Erythroblast (primary cell): ENCODE measurements around the gene AMMECR1.

Source experiments
- GATA1 ChIP-seq: IDR thresholded peaks from 2 replicates; pipeline ENCODE4 v1.6.1; 2011; ENCODE audit warnings: low read depth, mild to moderate bottlenecking, control low read depth, low read length, moderate library complexity
- POLR2A ChIP-seq: IDR thresholded peaks from 2 replicates; pipeline ENCODE4 v1.6.1; 2011; ENCODE audit warnings: mild to moderate bottlenecking, low read length

DNA sequence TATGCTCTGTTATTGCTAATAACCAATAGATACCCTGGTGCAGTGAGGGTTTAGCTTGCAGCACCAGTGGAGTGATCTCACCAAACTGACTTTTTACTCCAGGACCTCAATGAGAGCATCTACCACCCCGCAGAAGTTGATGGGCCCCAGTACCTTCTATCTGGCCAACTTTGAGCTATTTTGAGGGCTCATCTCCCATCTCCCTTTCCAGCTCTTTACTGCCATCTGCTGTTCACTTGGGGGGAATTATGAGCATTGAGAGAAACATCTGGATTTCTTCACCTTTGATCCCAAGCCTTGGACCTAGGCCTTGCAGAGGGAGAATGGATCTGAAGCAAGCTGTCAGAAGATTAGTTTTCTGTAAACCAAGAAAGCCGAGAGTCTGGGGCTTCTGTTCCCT is 171.4 kb downstream of the AMMECR1 start:
- TF ChIP-seq POLR2A, result no peak
- no peak for TF ChIP-seq GATA1
